RPMI7951 (cell line): Measurements from ENCODE around the gene MED25. TPM values are rescaled to one million over a fixed set of nuclear protein-coding genes. Genes with fewer than 3 reads are reported as not detected.
A peak's percentile ranks its signal among the peaks of the same experiment; 100 is the strongest.

Experiments used
- DNase-seq: peaks from one replicate; pipeline ENCODE4 v3.0.0-alpha.2; 2012; ENCODE audit warnings: low read depth
- total RNA-seq: library from RNA; depleted of rRNA; stranded (reverse); fragments of >200 nt; shearing (Covaris generic); gene quantifications from 2 replicates; pipeline ENCODE4 v1.2.3, GENCODE V29; 2014

MED25 gene
- total RNA-seq, 1 experiment from 2014 or later = 22.9 TPM

DNA sequence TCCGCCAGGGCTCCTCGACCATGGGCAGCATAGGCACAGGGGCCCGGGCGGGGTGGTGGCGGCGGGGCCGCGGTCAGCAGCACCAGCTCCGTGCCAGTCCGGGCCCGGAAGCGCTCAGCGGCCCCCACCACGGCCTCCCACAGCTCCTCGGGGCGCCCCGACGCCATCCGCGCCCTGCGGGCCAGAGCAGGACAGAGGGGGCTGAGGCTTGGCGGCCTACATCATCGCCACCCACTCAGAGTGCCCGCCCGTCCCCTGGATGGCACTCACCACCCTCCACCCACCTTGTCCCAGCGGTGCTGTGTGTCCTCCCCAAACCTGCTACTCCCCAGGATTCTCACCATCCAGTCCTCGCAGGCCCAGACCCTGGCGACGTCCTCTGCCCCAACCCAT is 55.0 kb downstream of the MED25 start:
- no peak for DNase-seq

DNA sequence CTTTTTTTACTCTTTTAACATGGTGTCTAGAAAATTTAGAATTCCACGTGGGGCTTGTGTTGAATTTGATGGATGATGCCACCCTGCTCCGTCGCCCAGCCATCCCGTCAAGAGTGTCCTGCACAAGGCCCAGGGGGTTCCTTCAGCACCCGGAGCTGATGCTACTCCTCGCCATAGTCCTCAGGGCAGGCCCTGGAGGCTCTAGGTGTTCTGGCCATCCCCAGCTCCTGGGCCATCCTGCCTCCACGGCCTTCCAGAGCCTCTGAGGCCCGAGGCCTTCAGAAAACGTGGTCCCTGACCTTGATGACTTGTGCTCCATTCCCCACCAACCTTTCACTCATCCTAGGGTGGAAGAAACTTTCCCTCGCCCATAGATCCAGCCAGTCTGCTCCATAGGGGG is 55.7 kb downstream of the MED25 start:
- DNase-seq = no peak

- DNase-seq = no peak
Measured at GRCh38 chr19:49874503-49875157, 56.5 kb downstream of the MED25 start.

DNA sequence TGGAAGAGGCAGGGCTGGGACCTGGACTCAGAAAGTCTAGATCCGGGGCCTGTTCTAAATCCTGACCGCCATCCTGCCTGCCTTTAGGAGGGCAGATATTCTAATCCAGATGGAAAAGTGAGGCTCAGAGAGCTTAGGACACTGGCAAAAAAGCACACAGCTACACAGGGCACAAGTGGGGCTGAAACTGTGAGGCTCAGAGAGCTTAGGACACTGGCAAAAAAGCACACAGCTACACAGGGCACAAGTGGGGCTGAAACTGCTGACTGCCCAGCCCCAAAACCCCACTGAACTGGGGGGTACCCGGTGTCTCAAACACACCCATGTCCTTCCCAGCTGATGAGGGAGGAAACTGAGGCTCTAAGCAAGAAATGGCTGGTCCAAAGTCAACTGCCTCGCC is 57.1 kb downstream of the MED25 start:
- no peak for DNase-seq

GRCh38 chr19:49875857-49876421 is 57.9 kb downstream of the MED25 start:
- peak; percentile 48 for DNase-seq

DNA sequence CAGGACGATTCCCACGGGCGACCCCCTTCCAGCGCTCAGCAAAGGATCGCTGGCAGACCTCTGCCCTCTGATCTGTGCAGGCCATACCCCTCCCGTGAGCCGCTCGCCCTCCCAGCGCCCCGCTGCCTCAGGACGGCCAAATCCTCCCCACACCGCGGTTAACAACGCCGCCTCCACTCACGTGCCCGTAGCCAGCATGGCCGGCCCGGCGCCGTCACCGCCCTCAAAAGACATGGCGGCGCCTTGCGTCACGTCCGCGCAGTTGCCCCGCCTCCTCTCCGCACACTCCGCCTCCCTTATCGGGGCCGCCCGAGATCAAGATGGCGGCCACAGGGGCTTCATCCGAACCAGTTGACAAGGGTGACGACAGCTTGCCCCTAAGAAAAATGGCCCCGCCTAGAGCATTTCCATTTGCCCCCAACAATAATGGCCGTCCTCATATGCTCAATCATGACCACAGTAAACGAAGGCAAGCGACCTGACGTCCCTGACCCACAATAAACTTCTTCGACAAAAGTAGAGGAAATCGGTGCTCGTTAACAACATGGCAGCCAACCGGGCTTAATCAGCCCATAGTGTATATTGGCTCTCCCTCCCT is 58.4 kb downstream of the MED25 start:
- peak; percentile 97 for DNase-seq

GRCh38 chr19:49877020-49877878 is 59.2 kb downstream of the MED25 start, which contains the start of the genes AKT1S1 and TBC1D17:
AKT1S1 (minus strand) TSS chr19:49877355; CDS start chr19:49873295, 4,060 bp downstream.
TBC1D17 (plus strand) TSS chr19:49877702; CDS start chr19:49877724, 22 bp downstream.
- DNase-seq = peak; percentile 100

DNA sequence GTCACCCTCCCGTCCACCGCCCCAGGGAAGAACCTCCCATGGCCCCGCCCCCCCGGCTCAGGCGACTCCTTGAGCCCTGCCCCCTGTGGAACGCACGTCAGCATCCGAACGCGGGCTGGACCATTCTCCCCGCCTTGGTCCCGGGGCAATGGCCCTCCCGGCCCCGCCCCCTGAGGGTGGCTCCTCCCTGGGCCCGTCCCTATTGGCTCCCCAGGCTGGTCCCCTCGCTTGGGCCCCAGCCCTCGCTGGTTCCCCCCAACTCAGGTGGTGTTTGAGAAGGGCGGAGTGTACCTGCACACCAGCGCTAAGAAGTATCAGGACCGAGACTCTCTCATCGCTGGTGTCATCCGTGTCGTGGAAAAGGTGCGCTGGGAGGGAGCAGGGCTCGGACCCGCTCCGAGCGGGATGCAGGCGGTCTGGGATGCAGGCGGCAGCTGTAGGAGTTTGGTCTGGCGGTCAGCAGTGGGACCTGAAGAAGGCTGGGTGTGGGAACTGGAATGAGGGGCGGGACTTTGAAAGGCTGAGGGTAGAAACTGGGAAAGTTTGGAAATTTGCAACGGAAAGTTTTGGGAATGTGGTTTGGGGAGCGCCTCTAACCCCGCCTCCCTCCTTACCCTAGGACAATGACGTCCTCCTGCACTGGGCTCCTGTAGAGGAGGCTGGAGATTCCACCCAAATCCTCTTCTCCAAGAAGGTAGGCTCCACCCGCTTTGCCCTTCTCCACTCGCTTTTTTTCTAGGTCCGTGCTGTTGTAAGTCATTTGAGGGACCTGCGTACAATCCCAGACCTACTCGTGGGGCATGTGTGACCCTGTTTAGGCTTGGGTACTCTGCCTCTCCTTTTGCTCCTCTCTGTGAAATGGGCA is 60.0 kb downstream of the MED25 start:
- DNase-seq = peak; percentile 97

GRCh38 chr19:49878744-49879070 is 60.6 kb downstream of the MED25 start:
- DNase-seq = no peak

GRCh38 chr19:49879243-49879963 is 61.3 kb downstream of the MED25 start:
- no peak for DNase-seq

GRCh38 chr19:49880162-49880869 is 62.2 kb downstream of the MED25 start:
- DNase-seq = no peak

- no peak for DNase-seq
Measured at GRCh38 chr19:49881186-49881585, 63.1 kb downstream of the MED25 start.

GRCh38 chr19:49881672-49882394 is 63.7 kb downstream of the MED25 start:
- no peak for DNase-seq

- no peak for DNase-seq
Measured at GRCh38 chr19:49882643-49883042, 64.6 kb downstream of the MED25 start.

DNA sequence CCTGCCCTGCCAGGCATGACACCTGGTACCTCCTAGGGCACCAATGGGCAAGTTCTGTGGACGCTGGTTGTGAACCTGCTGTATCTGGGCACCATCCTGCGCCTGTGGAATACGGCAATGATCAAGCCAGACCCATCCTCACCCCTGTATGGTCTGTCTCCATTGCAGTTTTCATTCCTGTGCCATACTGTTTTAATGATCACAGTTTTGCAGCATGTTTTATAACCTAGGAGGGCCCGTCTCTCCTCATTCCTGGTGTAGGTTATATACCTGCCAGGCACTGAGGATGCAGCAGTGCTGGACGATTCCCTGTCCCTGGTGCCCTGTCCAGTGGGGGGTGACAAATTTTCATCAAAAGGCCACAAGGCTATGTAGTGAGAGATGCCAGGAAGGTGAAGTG is 65.0 kb downstream of the MED25 start:
- DNase-seq = no peak

GRCh38 chr19:49884109-49884508 is 66.0 kb downstream of the MED25 start:
- no peak for DNase-seq

GRCh38 chr19:49884760-49885159 is 66.7 kb downstream of the MED25 start:
- no peak for DNase-seq
